H9 (cell line): ENCODE measurements around the gene USP34. TPM values are rescaled to one million over a fixed set of nuclear protein-coding genes. Genes with fewer than 3 reads are reported as not detected.

Source experiments
- DNase-seq: peaks from one replicate; pipeline ENCODE4 v3.0.0-alpha.2; 2017
- H2AFZ ChIP-seq: one replicate; pipeline ENCODE4 v1.6.1; 2013; ENCODE audit warnings: mild to moderate bottlenecking, low read length, control low read depth, moderate library complexity
- H2AK5ac ChIP-seq: 2 replicates; pipeline ENCODE4 v1.6.1; 2013; ENCODE audit warnings: low read length, control low read depth, mixed read lengths; ENCODE audit not compliant: insufficient read length
- H2BK120ac ChIP-seq: one replicate; pipeline ENCODE4 v1.6.1; 2013; ENCODE audit warnings: low read depth, mild to moderate bottlenecking, low read length, control low read depth, inconsistent platforms; ENCODE audit not compliant: poor library complexity, severe bottlenecking
- H2BK12ac ChIP-seq: 2 replicates; pipeline ENCODE4 v1.6.1; 2013; ENCODE audit warnings: low read length, control low read depth, mixed read lengths, low read depth; ENCODE audit not compliant: insufficient read length
- H2BK15ac ChIP-seq: 2 replicates; pipeline ENCODE4 v1.6.1; 2013; ENCODE audit warnings: low read depth, low read length, control low read depth
- H2BK20ac ChIP-seq: one replicate; pipeline ENCODE4 v1.6.1; 2013; ENCODE audit warnings: low read depth, mild to moderate bottlenecking, low read length, control low read depth, inconsistent platforms; ENCODE audit not compliant: poor library complexity, severe bottlenecking
- H2BK5ac ChIP-seq: 2 replicates; pipeline ENCODE4 v1.6.1; 2013; ENCODE audit warnings: low read length, control low read depth, mixed read lengths; ENCODE audit not compliant: insufficient read length
- H3K14ac ChIP-seq: 2 replicates; pipeline ENCODE4 v1.6.1; 2013; ENCODE audit warnings: low read length, control low read depth; ENCODE audit not compliant: insufficient read depth
- H3K18ac ChIP-seq: 2 replicates; pipeline ENCODE4 v1.6.1; 2013; ENCODE audit warnings: low read depth, mild to moderate bottlenecking, mixed read lengths, low read length, control low read depth; ENCODE audit not compliant: insufficient read length
- H3K23ac ChIP-seq: 2 replicates; pipeline ENCODE4 v1.6.1; 2013; ENCODE audit warnings: low read length, control low read depth, mixed read lengths, low read depth; ENCODE audit not compliant: insufficient read length
- H3K23me2 ChIP-seq: 2 replicates; pipeline ENCODE4 v1.6.1; 2013; ENCODE audit warnings: low read depth, mild to moderate bottlenecking, mixed read lengths, low read length, control low read depth; ENCODE audit not compliant: insufficient read length, poor library complexity, severe bottlenecking
- H3K27ac ChIP-seq: 2 replicates; pipeline ENCODE4 v1.5.1; 2013; ENCODE audit warnings: low read length, control low read depth, mixed read lengths, low read depth; ENCODE audit not compliant: insufficient read length
- H3K27me3 ChIP-seq: 2 replicates; pipeline ENCODE4 v1.6.1; 2013; ENCODE audit warnings: low read length, control low read depth, inconsistent platforms; ENCODE audit not compliant: insufficient read depth
- H3K4ac ChIP-seq: 2 replicates; pipeline ENCODE4 v1.6.1; 2013; ENCODE audit warnings: low read depth, mild to moderate bottlenecking, control low read depth, inconsistent platforms, low read length, moderate library complexity
- H3K4me1 ChIP-seq: 2 replicates; pipeline ENCODE4 v1.6.1; 2013; ENCODE audit warnings: low read length, control low read depth, inconsistent platforms; ENCODE audit not compliant: insufficient read depth
- H3K4me2 ChIP-seq: 2 replicates; pipeline ENCODE4 v1.6.1; 2013; ENCODE audit warnings: low read length, control low read depth, mixed read lengths; ENCODE audit not compliant: insufficient read length, insufficient read depth
- H3K56ac ChIP-seq: 2 replicates; pipeline ENCODE4 v1.6.1; 2013; ENCODE audit warnings: low read depth, mild to moderate bottlenecking, mixed read lengths, low read length, control low read depth; ENCODE audit not compliant: insufficient read length
- H3K79me1 ChIP-seq: 2 replicates; pipeline ENCODE4 v1.6.1; 2013; ENCODE audit warnings: low read depth, mild to moderate bottlenecking, moderate library complexity, low read length, control low read depth, inconsistent platforms; ENCODE audit not compliant: insufficient read depth, poor library complexity, severe bottlenecking
- H3K79me2 ChIP-seq: 2 replicates; pipeline ENCODE4 v1.6.1; 2013; ENCODE audit warnings: low read length, control low read depth, inconsistent platforms; ENCODE audit not compliant: insufficient read depth
- H3K9ac ChIP-seq: 2 replicates; pipeline ENCODE4 v1.6.1; 2013; ENCODE audit warnings: low read length, control low read depth, mixed read lengths; ENCODE audit not compliant: insufficient read length; ENCODE audit errors: extremely low read depth
- H3K9me3 ChIP-seq: one replicate; pipeline ENCODE4 v1.6.1; 2013; ENCODE audit warnings: low read depth, low read length, inconsistent platforms; ENCODE audit not compliant: control insufficient read depth
- H3T11ph ChIP-seq: one replicate; pipeline ENCODE4 v1.6.1; 2013; ENCODE audit warnings: mild to moderate bottlenecking, low read length, control low read depth, inconsistent platforms
- H4K20me1 ChIP-seq: one replicate; pipeline ENCODE4 v1.6.1; 2013; ENCODE audit not compliant: control insufficient read depth, insufficient read length, insufficient read depth
- H4K5ac ChIP-seq: 2 replicates; pipeline ENCODE4 v1.6.1; 2013; ENCODE audit warnings: low read depth, mild to moderate bottlenecking, mixed read lengths, low read length, control low read depth; ENCODE audit not compliant: insufficient read length
- H4K8ac ChIP-seq: replicated peaks from 2 replicates; pipeline ENCODE4 v1.6.1; 2013; ENCODE audit warnings: low read length, control low read depth, mixed read lengths, low read depth; ENCODE audit not compliant: insufficient read length
- H4K91ac ChIP-seq: 2 replicates; pipeline ENCODE4 v1.6.1; 2013; ENCODE audit warnings: low read depth, mild to moderate bottlenecking, moderate library complexity, mixed read lengths, low read length, control low read depth; ENCODE audit not compliant: insufficient read length
- H3K27ac Mint-ChIP-seq, 3 experiments: 2 replicates in 2 of 3; 3 replicates in 1 of 3; pipeline ENCODE4 v1.8.0; 2020 to 2021; ENCODE audit warnings: mixed read lengths in 3 of 3, mild to moderate bottlenecking in 1 of 3, moderate library complexity in 1 of 3
- H3K27me3 Mint-ChIP-seq: 2 replicates; pipeline ENCODE4 v1.8.0; 2021; ENCODE audit warnings: low read depth, mild to moderate bottlenecking, moderate library complexity, mixed read lengths
- H3K36me3 Mint-ChIP-seq, 3 experiments: 2 replicates in 2 of 3; 3 replicates in 1 of 3; pipeline ENCODE4 v1.8.0; 2020 to 2021; ENCODE audit warnings: low read depth in 3 of 3, mixed read lengths in 3 of 3; ENCODE audit not compliant: insufficient read depth in 1 of 3
- H3K4me1 Mint-ChIP-seq, 2 experiments: 2 replicates each; pipeline ENCODE4 v1.8.0; 2020; ENCODE audit warnings: mixed read lengths in 2 of 2
- H3K4me3 Mint-ChIP-seq, 2 experiments: 2 replicates in 1 of 2; 3 replicates in 1 of 2; pipeline ENCODE4 v1.8.0; 2020 to 2021; ENCODE audit warnings: mild to moderate bottlenecking in 2 of 2, mixed read lengths in 2 of 2, moderate library complexity in 1 of 2
- H3K9me3 Mint-ChIP-seq, 2 experiments: 2 replicates in 1 of 2; 3 replicates in 1 of 2; pipeline ENCODE4 v1.8.0; 2020; ENCODE audit warnings: mild to moderate bottlenecking in 2 of 2, mixed read lengths in 2 of 2, moderate library complexity in 1 of 2
- CTCF ChIP-seq: fragments of 200-600 bp; sonication (generic); conservative IDR thresholded peaks from 3 replicates; pipeline ENCODE4 v1.8.0; 2021; ENCODE audit warnings: antibody characterized with exemption, mild to moderate bottlenecking
- WGBS: extraction: QIAGEN DNeasy Blood & Tissue Kit; methylation state at CpG from one replicate; pipeline ENCODE4 v1.1.7; 2013; ENCODE audit warnings: missing lambda C conversion rate, low lambda C conversion rate, mixed read lengths; ENCODE audit not compliant: insufficient read length; ENCODE audit errors: extremely low coverage; 5-methylcytosine and 5-hydroxymethylcytosine counted together
- total RNA-seq: library from RNA; stranded (reverse); gene quantifications from 2 replicates; pipeline ENCODE4 v1.2.1, GENCODE V29; 2021

Gene USP34
- total RNA-seq, 1 experiment from 2014 or later = 93.9 TPM

- no peak overlapping the region for H2BK20ac ChIP-seq
- no peaks in the 10 kb centered on the region for H3K9me3 ChIP-seq
- Mint-ChIP-seq H3K27ac (no peak overlapping the region), H3K27me3 (no peaks in the 10 kb centered on the region), H3K4me3 (no peak overlapping the region), H3K36me3 (peaks cover 6 to 59% (median 25%) of the 10 kb centered on the region in 3 experiments; a peak in 6 of 7 replicates), H3K9me3 (no peaks in the 10 kb centered on the region), H3K4me1 (peaks cover 0 to 6% of the 10 kb centered on the region in 2 experiments; a peak in 1 of 4 replicates)
- H2BK12ac ChIP-seq = no peak overlapping the region
- no peak overlapping the region for H3K4ac ChIP-seq
- H3K18ac ChIP-seq = no peak overlapping the region
- no peak overlapping the region for H4K91ac ChIP-seq
- no peaks in the 10 kb centered on the region for H3K4me1 ChIP-seq
- no peak overlapping the region for H2BK5ac ChIP-seq
- no peak overlapping the region for H3T11ph ChIP-seq
- no peak overlapping the region for H3K56ac ChIP-seq
- no peak overlapping the region for H3K23ac ChIP-seq
- no peak overlapping the region for H2BK120ac ChIP-seq
- H4K20me1 ChIP-seq = no peaks in the 10 kb centered on the region
- H3K27me3 ChIP-seq = no peaks in the 10 kb centered on the region
- H3K79me1 ChIP-seq = no peaks in the 10 kb centered on the region
- no peak overlapping the region for H2AK5ac ChIP-seq
- H3K23me2 ChIP-seq = no peaks in the 10 kb centered on the region
- no peak overlapping the region for H4K8ac ChIP-seq
- no CpG with 5 or more reads among the region's 1 CpG for WGBS
- H4K5ac ChIP-seq = no peak overlapping the region
- no peak overlapping the region for H3K9ac ChIP-seq
- no peaks in the 10 kb centered on the region for H3K79me2 ChIP-seq
- no peak for TF ChIP-seq CTCF
- H2BK15ac ChIP-seq = no peak overlapping the region
- H3K4me2 ChIP-seq = no peak overlapping the region
- no peak overlapping the region for H3K27ac ChIP-seq
- H3K14ac ChIP-seq = no peak overlapping the region
- DNase-seq = no peak
- no peak overlapping the region for H2AFZ ChIP-seq
These were observed 187.3 kb downstream of the USP34 start for GRCh38 chr2:61283443-61284160.
